H1 (cell line): Measurements from ENCODE around the gene FAM133A. TPM values are rescaled to one million over a fixed set of nuclear protein-coding genes. Genes with fewer than 3 reads are reported as not detected.

Source experiments
- ASH2L ChIP-seq: fragments of 200-600, 300-600 bp; sonication (generic); IDR thresholded peaks from one replicate; pipeline ENCODE4 v1.7.1; 2017; ENCODE audit warnings: low read length
- CBX5 ChIP-seq: fragments of 300-800, 300-1000 bp; sonication (generic); IDR thresholded peaks from 2 replicates; pipeline ENCODE4 v1.7.1; 2016; ENCODE audit warnings: antibody characterized with exemption, low read length, low read depth
- EGR1 ChIP-seq: IDR thresholded peaks from 2 replicates; pipeline ENCODE4 v1.6.1; 2011; ENCODE audit warnings: low read depth, low read length, borderline replicate concordance
- GABPA ChIP-seq: IDR thresholded peaks from 2 replicates; pipeline ENCODE4 v1.6.1; 2011; ENCODE audit warnings: mild to moderate bottlenecking, low read length, moderate library complexity, borderline replicate concordance; ENCODE audit not compliant: insufficient read depth
- JUN ChIP-seq: IDR thresholded peaks from 2 replicates; pipeline ENCODE4 v1.6.1; 2011; ENCODE audit warnings: low read depth, mild to moderate bottlenecking, improper control_type of control experiment, low read length
- KDM4A ChIP-seq: IDR thresholded peaks from one replicate; pipeline ENCODE4 v1.7.1; 2012; ENCODE audit warnings: low read depth, mild to moderate bottlenecking, moderate library complexity, low read length, inconsistent platforms; ENCODE audit not compliant: severe bottlenecking
- NANOG ChIP-seq: IDR thresholded peaks from 2 replicates; pipeline ENCODE4 v1.6.1; 2011; ENCODE audit warnings: low read length, low read depth, mild to moderate bottlenecking, inconsistent platforms; ENCODE audit not compliant: insufficient read depth, poor library complexity, severe bottlenecking
- PHF8 ChIP-seq: fragments of 200-600 bp; sonication (generic); conservative IDR thresholded peaks from 2 replicates; pipeline ENCODE4 v1.7.1; 2012; ENCODE audit warnings: low read depth, mild to moderate bottlenecking, inconsistent platforms, low read length, moderate library complexity
- POLR2AphosphoS5 ChIP-seq: IDR thresholded peaks from 2 replicates; pipeline ENCODE4 v1.6.1; 2011; ENCODE audit warnings: low read depth, low read length
- RBBP5 ChIP-seq: IDR thresholded peaks from 2 replicates; pipeline ENCODE4 v1.7.1; 2012; ENCODE audit warnings: low read depth, mild to moderate bottlenecking, inconsistent platforms, low read length, moderate library complexity, borderline replicate concordance
- TAF1 ChIP-seq: IDR thresholded peaks from 2 replicates; pipeline ENCODE4 v1.6.1; 2011; ENCODE audit warnings: mild to moderate bottlenecking, low read depth, low read length
- TBP ChIP-seq: IDR thresholded peaks from 2 replicates; pipeline ENCODE4 v1.6.1; 2011; ENCODE audit warnings: low read depth, low read length, improper control_type of control experiment
- polyA plus RNA-seq, 7 experiments: library from polyadenylated mRNA; depleted of rRNA in 3 of 7; stranded (reverse) in 5 of 7; unstranded in 2 of 7; fragments of >200 nt in 5 of 7; fragments of 200-250 nt in 2 of 7; gene quantifications; 1 replicate in 5 of 7; 2 replicates in 1 of 7; 4 replicates in 1 of 7; pipeline versions ENCODE4 v1.2.1 to v1.2.3, GENCODE V29; 2011 to 2013; ENCODE audit warnings: missing spikeins in 2 of 7, mixed read lengths in 2 of 7
- total RNA-seq: library from RNA; stranded (reverse); fragmentation: NEBNext Ultra II Directional; extraction: Animal tissue kit (Norgen Biotek cat#: 25700); gene quantifications from 2 replicates; pipeline ENCODE4 v1.2.1, GENCODE V29; 2021

FAM133A gene
- total and polyA plus RNA-seq, 2 of the 8 experiments (the other 6 are each of a cell fraction or from before 2014, with no cell fraction given), result 0.26 to 0.82 TPM

DNA sequence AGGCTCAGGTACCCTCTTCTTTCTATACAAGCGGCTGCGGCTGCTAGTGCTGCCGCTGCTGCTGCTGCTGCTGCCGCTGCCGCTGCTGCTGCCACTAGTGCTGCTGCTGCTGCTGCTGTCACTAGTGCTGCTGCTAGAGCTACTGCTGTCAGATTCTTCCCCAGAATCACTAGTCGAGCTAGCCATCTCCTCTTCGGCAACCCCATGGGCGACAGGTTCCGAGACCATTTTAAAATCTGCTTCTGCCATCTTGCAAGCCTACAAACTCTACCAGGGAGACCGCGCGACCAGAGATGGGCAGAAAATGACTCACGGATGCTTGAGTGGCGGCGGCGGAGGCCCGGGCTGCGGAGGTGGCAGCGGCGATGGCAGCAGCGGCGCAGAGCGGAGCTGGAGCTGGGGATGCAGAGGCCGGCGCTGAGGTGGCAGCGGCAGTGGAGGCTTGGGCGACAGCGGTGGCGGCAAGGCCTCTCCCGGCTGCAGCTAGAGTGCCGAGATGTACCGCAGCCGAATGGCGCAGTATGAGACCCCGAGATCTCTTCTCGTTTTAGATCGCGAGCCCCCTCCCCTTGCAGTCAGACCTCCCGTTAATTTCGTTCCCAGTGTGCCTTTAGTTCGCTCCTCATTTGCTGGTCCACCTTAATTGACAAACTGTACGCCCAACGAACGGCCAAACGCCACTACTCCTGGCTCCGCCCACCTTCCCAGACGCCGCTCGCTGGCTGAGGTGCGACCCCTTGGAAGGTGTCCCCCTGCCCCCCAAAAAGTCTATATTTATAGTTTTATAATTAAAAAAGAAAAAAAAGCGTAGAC is 744 bp upstream of the FAM133A start, which contains the start of gene NAP1L3 (continued):
- TF ChIP-seq GABPA, result no peak
- no peak for TF ChIP-seq JUN
- TF ChIP-seq NANOG, result no peak
- TF ChIP-seq POLR2AphosphoS5, result peak; percentile 64; the same call in 1 of the 2 replicates
- peak; percentile 69; the same call in 1 of the 2 replicates for TF ChIP-seq RBBP5
- TF ChIP-seq ASH2L, result peak; percentile 49
- peak; percentile 70 for TF ChIP-seq TAF1
- TF ChIP-seq TBP, result peak; percentile 59; the same call in 1 of the 2 replicates
- no peak for TF ChIP-seq CBX5
- TF ChIP-seq PHF8, result peak; percentile 66
- TF ChIP-seq KDM4A, result peak; percentile 40
- TF ChIP-seq EGR1, result no peak
